ENCODE measurements around the gene TBC1D30.
A peak's percentile ranks its signal among the peaks of the same experiment; 100 is the strongest.
"Not testable (repeated sequence)": the region's sequence is repeated elsewhere in the genome, so short reads cannot be mapped to it uniquely, and the experiment has no call there.

The TBC1D30 gene

DNA sequence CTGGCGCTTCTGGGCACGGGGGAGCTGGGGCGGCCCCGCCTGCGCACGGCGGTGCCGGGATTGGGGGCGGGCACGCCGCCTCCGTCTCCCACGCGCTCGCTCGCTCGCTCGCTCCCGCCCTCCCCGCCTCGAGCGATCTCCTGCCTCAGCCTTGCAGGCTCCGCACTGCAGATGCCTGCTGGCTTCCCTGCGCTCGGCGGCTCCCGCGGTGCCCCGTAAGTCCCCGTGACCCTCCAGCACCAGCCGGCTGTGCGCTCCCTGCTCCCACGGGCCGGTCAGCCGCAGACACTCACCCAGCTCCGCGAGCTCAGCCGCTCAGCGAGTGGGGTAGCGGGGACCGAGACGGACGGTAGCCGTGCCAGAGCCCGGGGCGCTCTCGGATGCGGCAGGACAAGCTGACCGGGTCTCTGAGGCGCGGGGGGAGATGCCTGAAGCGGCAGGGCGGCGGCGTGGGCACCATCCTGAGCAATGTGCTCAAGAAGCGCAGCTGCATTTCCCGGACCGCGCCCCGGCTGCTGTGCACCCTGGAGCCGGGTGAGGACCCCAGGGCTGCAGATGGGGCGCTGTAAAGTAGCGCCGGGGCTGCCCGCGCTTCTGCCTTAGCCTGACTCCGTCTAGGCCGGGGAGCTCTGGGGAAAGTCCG is at the start of gene TBC1D30:
TBC1D30 (plus strand) TSS at position 148 of the 643 bp plus-strand sequence; CDS start at position 381, 233 bp downstream.
- no peak for DNase-seq

DNA sequence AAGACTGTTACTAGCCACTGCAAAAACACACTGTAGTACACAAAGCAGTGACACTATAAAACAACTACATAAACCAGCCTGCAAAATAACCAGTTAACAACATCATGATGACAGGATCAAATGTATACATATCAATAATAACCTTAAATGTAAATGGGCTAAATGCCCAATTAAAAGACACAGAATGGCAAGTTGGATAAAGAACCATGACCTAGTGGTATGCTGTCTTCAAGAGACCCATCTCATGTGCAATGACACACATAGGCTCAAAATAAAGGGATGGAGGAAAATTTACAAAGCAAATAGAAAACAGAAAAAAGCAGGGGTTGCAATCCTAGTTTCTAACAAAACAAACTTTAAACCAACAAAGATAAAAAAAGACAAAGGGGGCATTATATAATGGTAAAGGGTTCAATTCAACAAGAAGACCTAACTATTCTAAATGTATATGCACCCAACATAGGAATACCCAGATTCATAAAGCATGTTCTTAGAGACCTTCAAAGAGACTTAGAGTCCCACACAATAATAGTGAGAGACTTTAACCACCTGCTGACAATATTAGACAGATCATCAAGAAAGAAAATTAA is 49.2 kb upstream of the TBC1D30 start:
- DNase-seq, result not testable (repeated sequence)

DNA sequence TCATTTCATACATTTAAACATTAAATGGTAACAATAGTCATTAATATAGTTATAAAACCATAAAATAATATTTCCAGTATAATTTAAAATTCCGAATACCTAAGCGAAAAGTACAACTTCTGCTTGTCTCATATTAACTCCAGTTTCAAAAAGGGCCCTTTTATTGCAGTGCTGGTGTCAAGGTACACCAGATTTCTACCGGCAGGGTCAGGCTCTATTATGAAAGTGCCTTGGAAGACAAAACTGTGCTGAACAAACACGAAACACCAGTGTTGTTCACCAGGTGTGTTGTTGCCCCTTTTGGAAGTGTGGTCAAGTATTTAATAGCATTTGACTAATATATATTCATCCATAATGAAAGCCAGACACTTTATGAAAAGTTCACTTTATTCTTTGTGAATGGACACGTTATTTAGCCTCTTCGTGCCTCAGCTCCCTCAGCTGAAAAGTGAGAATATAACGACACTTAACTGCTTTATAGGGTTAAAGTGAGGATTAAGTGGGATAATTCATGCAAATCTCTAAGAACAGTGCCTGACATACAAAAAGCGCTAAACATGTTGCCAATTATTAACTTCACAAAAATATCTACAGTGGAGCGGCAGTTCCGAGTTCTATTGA is 45.0 kb upstream of the TBC1D30 start:
- no peak for DNase-seq

DNA sequence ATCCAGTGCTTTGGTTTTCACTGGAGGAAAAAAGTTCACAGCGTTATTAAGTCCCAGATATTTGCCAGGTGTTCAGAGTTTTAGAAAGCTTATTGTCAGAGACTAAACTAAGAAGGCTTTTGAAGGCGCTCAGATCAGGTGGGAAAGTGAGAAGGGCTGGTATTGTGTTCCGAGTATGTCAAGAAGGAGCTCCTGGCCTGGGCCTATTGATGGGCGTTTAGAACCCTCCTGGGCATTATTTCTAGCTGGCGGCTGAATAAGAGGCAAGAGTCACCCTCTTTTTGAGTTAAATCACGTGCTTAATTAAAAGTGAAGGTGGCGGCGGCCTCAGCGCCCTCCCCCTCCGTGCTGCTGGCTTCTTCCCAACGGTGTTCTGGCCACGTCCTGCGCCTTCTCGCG is 44.3 kb upstream of the TBC1D30 start:
- no peak for DNase-seq

- DNase-seq, result no peak
Measured at GRCh38 chr12:64780531-64781279, 43.7 kb upstream of the TBC1D30 start.

- no peak for DNase-seq
Measured at GRCh38 chr12:64781280-64782190, 42.9 kb upstream of the TBC1D30 start.

GRCh38 chr12:64782191-64782876 is 42.1 kb upstream of the TBC1D30 start:
- no peak for DNase-seq

DNA sequence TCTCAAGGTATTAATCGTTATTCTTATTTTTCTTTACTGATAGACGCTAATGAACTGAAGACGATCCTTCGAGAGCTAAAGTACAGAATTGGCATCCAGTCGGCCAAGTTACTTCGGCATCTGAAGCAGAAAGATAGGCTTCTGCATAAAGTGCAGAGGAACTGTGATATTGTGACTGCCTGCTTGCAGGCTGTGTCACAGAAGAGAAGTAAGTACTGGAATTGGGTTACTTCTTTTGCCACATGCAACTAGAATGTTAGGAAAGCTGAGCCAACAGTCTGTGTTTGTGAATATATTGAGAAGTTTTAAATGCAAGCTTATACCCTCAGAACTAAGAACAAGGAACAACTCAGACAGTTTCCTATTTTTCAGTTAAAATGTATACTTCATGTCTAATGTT is 38.6 kb upstream of the TBC1D30 start:
- no peak for DNase-seq

DNA sequence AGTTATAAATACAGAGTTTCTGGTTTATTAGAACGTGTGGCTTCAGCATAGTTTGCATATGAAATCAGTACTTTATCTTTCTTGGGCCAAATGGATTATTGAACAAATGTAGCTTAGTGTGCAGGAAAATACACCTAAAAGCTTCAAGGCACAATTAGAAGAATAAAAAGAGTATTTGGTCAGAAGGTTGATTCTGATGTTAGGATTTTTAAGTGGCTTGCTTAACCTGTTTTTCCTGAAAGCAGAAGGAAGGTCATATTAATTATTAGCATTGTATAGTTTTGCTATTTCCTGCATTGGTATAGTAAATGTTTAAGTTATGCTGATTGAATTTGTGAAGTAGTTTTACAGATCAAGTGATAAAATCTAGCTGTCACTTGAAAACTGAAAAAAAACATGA is 34.3 kb upstream of the TBC1D30 start:
- no peak for DNase-seq

DNA sequence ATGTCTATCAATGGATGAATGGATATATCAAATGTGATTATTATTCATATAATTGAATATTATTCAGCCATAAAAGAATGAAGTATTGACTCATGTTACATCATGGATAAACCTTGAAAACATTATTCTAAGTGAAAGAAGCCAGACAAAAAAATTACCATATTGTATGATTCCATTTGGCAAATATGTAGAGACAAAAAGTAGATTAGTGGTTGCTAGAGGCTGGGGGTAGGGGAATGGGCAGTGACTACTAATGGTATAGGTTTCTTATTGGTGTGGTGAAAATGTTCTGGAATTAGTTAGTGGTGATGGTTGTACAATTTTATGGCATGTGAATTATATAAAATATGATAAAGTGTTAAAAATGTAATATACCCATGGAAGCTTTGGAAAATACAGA is 33.4 kb upstream of the TBC1D30 start:
- no peak for DNase-seq

DNA sequence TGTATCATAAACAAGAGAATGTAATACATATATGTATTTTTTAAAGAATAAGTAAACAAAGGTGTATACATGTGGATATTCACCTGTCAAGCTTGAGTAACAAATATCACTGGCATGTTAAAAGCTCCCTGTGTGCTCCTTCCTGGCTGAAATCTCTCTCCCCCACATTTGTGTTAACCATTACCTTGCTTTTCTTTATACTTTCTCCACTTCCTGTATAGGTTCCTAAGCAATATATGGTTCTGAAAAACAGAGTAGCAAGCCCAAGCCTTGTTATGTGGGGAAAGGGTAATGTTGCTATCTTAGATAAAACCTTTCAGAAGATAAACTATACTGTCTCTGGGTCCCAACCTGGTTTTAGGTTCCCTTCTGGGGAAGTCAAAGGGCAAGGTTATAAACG is 32.3 kb upstream of the TBC1D30 start:
- DNase-seq, result no peak

GRCh38 chr12:64793610-64794009 is 30.8 kb upstream of the TBC1D30 start:
- DNase-seq, result no peak

DNA sequence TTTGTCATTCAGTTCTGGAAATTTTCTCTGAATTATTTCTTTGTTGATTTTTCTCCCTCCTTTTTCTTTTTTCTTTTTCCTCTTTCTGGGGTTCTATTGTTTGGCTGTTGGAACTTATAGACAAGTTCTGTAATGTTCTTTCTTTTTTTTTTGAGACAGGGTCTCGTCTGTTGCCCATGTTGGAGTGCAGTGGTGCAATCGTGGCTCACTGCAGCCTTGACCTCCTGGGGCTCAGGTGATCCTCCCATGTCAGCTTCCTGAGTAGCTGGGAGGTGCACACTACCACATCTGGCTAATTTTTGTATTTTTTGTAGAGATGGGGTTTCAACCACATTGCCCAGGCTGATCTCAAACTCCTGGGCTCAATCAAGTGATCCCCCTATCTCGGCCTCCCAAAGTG is 30.1 kb upstream of the TBC1D30 start:
- DNase-seq, result no peak

DNA sequence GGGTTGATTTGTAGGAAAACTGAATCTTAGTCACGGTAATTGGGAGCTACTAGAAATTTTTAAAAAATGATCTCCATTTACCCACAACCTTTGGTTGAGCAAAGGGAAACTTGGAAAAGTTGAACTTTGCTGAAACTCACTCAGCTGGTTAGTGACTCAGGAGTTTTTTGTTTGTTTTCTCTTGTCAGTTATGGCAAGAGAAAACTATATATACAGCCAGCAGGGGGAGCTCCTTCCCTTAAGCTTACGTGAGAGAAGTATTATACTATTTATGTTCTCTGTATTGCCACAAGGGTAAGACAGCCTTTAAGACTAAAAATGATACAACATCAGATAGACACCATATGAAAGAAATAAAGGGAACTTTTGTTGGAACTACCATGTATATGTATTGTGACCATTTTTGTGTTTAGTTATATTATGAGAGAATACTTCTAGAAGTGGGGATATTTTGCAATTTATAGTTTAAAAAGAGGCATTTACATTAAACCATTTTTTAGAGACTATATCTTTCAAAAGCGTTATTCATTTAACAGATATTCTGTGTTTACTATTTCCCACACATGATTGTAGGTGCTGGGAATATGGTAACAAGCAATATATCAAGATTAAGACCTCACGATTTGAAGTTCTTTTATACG is 28.1 kb upstream of the TBC1D30 start:
- DNase-seq, result peak; percentile 71

DNA sequence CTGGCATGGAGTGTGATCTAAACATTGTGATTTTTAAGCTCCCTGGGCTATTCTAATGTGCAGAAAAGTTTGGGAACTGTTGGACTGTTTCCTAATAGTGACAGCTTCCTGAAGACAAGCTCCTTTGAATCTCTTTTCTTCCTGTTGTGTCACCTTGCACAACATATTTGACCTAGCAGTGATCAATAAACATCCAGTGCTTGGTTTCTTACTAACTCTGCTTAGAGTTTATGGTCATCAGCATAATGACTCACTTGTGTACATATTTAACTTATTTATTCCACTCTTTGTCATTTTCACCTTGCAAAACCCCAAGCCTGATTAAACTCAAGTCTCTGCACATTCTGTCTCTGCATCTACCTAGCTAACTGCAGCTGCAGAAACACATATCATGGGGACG is 27.3 kb upstream of the TBC1D30 start:
- DNase-seq, result no peak

DNA sequence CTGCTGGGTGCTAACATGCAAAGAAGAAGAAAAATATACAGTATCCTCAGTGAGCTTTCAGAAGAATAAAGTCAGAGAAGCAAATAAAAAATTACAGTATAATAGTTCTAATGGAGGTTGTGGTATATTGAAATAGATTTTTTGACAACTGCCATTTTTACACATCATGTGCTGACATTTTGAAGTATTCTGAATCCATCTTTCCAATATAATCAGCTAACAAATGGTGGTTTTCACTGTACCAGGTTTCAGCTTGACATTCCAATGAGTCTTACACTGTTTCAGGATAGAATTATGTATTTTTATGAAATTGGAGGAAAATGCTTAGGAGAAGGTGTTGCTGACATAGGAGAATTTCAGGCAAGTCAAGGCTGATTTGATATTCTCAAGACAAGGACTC is 26.3 kb upstream of the TBC1D30 start:
- no peak for DNase-seq

- no peak for DNase-seq
Measured at GRCh38 chr12:64800640-64801039, 23.8 kb upstream of the TBC1D30 start.

GRCh38 chr12:64801381-64801780 is 23.1 kb upstream of the TBC1D30 start:
- DNase-seq, result no peak

DNA sequence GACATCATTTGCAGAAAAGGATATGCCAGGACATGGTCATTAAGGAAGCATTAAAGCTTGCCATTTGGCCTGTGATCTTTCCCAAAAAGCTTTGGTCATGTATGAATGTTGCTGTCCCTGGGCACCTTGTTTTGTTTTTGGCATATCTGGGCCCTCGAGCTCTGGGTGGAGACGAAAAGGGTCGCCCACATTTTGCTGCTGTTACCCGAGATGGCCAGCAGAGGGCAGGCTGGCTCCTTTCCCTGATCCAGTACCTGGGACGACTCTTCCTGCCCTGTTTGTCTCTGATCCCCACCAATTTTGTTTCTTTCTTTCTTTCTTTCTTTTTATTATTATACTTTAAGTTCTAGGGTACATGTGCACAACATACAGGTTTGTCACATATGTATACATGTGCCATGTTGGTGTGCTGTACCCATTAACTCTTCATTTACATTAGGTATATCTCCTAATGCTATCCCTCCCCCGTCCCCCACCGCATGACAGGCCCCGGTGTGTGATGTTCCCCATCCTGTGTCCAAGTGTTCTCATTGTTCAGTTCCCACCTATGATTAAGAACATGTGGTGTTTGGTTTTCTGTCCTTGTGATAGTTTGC is 22.2 kb upstream of the TBC1D30 start:
- not testable (repeated sequence) for DNase-seq

DNA sequence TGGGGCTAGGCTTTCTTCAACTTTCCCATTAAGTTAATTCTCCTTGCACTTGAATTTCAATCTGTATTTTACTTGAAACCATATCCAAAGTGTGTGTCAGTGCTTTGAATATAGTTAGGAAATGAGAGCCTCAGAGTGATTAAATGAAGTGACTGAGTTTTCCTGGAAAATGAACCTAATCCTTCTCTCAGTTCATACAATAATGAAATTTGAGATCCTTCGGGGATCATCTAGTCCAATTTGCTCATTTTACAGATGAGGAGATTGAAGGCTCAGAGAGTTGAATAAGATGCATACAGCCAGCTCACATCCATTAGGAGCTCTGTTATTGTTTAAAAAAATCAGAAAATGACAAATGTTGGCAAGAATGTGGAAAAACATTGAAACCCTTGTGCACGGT is 18.3 kb upstream of the TBC1D30 start:
- DNase-seq, result no peak
